Small intestine (tissue), 7 donors: Measurements from ENCODE around the gene RBM33. TPM values are rescaled to one million over a fixed set of nuclear protein-coding genes. Genes with fewer than 3 reads are reported as not detected.

Experiments
- DNase-seq, 2 donors: peaks; one replicate each; pipeline versions ENCODE4 v3.0.0 to v3.0.0-alpha.2; 2013
- FAIRE-seq: peaks from 2 replicates; lab custom pipeline; 2012; peaks lifted over from hg19 to GRCh38; lab: Jason Lieb, UNC
- H3K27ac ChIP-seq, 3 donors: one replicate each; pipeline ENCODE4 v1.5.1; 2013; ENCODE audit warnings: low read length in 2 of 3, mild to moderate bottlenecking in 2 of 3, control low read depth in 1 of 3, inconsistent platforms in 1 of 3, low read depth in 1 of 3, moderate library complexity in 1 of 3
- H3K27me3 ChIP-seq, 3 donors: one replicate each; pipeline ENCODE4 v1.6.1; 2013; ENCODE audit warnings: low read length in 3 of 3, inconsistent platforms in 1 of 3; ENCODE audit not compliant: control insufficient read depth in 3 of 3, insufficient read depth in 3 of 3
- H3K36me3 ChIP-seq, 3 donors: one replicate each; pipeline ENCODE4 v1.6.1; 2013; ENCODE audit warnings: low read length in 3 of 3, inconsistent platforms in 1 of 3, low read depth in 1 of 3, mild to moderate bottlenecking in 1 of 3, moderate library complexity in 1 of 3; ENCODE audit not compliant: control insufficient read depth in 3 of 3, insufficient read depth in 2 of 3
- H3K4me1 ChIP-seq, 3 donors: one replicate each; pipeline ENCODE4 v1.6.1; 2013; ENCODE audit warnings: low read length in 2 of 3, inconsistent platforms in 1 of 3, low read depth in 1 of 3, mild to moderate bottlenecking in 1 of 3, moderate library complexity in 1 of 3; ENCODE audit not compliant: control insufficient read depth in 3 of 3, insufficient read depth in 2 of 3
- H3K4me3 ChIP-seq, 3 donors: one replicate each; pipeline ENCODE4 v1.5.1; 2013; ENCODE audit warnings: low read length in 3 of 3, control low read depth in 1 of 3, inconsistent platforms in 1 of 3, low read depth in 1 of 3, mild to moderate bottlenecking in 1 of 3, moderate library complexity in 1 of 3
- H3K9me3 ChIP-seq, 2 donors: one replicate each; pipeline ENCODE4 v1.6.1; 2013; ENCODE audit warnings: low read depth in 1 of 2, low read length in 1 of 2; ENCODE audit not compliant: control insufficient read depth in 2 of 2, insufficient read depth in 1 of 2
- WGBS, 3 donors: extraction: QIAGEN DNeasy Blood & Tissue Kit; methylation state at CpG; one replicate each; pipeline ENCODE4 v1.1.7; 2013; 5-methylcytosine and 5-hydroxymethylcytosine counted together
- polyA plus RNA-seq, 4 donors: library from polyadenylated mRNA; stranded (reverse) in 3 of 4; unstranded in 1 of 4; fragments of 200-250 nt in 3 of 4; fragments of 120-200 nt in 1 of 4; gene quantifications; one replicate each; pipeline versions ENCODE4 v1.2.1 to v1.2.3, GENCODE V29; 2013
- donor health status: healthy with polysubstance abuse.
- donor health status: control.
- donor health status: control.
- donor health status: Bipolar disorder and iron deficiency.
- donor health status: healthy.

The RBM33 gene
- polyA plus RNA-seq, 4 donors: 7.8 to 39.7 (median 15.1) TPM

DNA sequence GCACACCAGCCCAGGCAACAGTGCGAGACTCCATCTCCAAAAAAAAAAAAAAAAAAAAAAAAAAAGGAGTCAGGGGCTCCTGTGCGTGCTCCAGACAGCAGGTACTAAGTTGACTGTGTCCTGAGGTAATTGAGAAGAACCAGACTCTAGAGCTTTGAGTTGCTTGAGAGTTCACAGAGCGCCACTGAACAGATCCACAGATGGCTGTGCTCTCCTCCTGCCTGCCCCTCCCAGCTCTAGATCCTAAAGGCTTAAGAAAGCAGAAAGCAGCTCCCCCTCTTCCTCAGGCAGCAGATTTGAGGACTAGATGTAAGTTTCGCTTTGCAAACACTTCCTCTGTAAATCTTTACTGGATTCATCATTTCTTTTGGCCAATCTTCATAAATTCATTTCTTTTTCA is 129.1 kb downstream of the RBM33 start:
- Histone ChIP-seq H3K4me3 (no peak overlapping the region), H3K27me3 (no peaks in the 10 kb centered on the region), H3K4me1 (no peaks in the 10 kb centered on the region), H3K9me3 (no peaks in the 10 kb centered on the region), H3K36me3 (peaks cover 20 to 66% (median 39%) of the 10 kb centered on the region in 3 donors), H3K27ac (no peak overlapping the region)
- WGBS, 3 donors: 93 to 98% (median 95%) methylated on average over 4 of the region's 4 CpGs
- DNase-seq: no peak
- no peak for FAIRE-seq

- H3K27me3 ChIP-seq: no peaks in the 10 kb centered on the region
- WGBS, 3 donors: 93 to 98% (median 96%) methylated on average over 14 of the region's 14 CpGs
- H3K4me3 ChIP-seq: no peak overlapping the region
- H3K4me1 ChIP-seq: no peaks in the 10 kb centered on the region
- H3K36me3 ChIP-seq: peaks cover 20 to 65% (median 40%) of the 10 kb centered on the region in 3 donors
- H3K27ac ChIP-seq: no peak overlapping the region
- H3K9me3 ChIP-seq: no peaks in the 10 kb centered on the region
- FAIRE-seq: no peak
- DNase-seq: no peak
Observed at GRCh38 chr7:155774947-155775346, 130.5 kb downstream of the RBM33 start.

DNA sequence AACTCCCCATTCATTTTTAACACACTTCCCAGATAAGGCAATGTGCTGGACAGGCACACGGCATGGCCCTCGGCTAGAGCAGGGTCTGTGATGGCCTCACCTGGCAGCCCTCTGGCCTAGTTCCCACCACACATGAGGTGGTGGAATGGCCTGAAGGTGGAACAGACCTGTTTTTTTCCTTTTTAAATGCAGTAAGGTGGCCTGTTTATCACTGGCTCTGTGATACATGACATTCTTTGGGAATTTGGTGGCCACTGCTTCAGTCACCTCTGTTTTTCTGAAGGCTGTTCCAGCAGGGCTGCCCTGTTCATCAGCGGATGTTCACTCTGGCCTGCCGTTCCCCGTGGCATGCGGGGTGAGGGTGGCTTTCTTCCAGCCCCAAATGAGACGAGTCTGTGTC is 131.2 kb downstream of the RBM33 start:
- no peaks in the 10 kb centered on the region for H3K9me3 ChIP-seq
- no peak overlapping the region for H3K27ac ChIP-seq
- H3K4me3 ChIP-seq: no peak overlapping the region
- peaks cover 16 to 68% (median 43%) of the 10 kb centered on the region in 3 donors for H3K36me3 ChIP-seq
- no peaks in the 10 kb centered on the region for H3K27me3 ChIP-seq
- FAIRE-seq (no peak), DNase-seq (no peak)
- no peaks in the 10 kb centered on the region for H3K4me1 ChIP-seq
- 94 to 97% (median 95%) methylated on average over 7 of the region's 7 CpGs for WGBS, 3 donors

- Histone ChIP-seq H3K4me1 (no peaks in the 10 kb centered on the region), H3K27me3 (no peaks in the 10 kb centered on the region), H3K27ac (no peak overlapping the region), H3K4me3 (no peak overlapping the region), H3K36me3 (peaks cover 15 to 72% (median 47%) of the 10 kb centered on the region in 3 donors), H3K9me3 (no peaks in the 10 kb centered on the region)
- no peak for DNase-seq
- WGBS, 3 donors: 92 to 97% (median 93%) methylated on average over 8 of the region's 8 CpGs
- FAIRE-seq: no peak
Observed at GRCh38 chr7:155776606-155777005, 132.1 kb downstream of the RBM33 start.

- H3K4me1 ChIP-seq: no peaks in the 10 kb centered on the region
- H3K4me3 ChIP-seq: no peak overlapping the region
- H3K9me3 ChIP-seq: no peaks in the 10 kb centered on the region
- no peak overlapping the region for H3K27ac ChIP-seq
- DNase-seq (no peak), FAIRE-seq (no peak)
- 61 to 86% (median 68%) methylated on average over 6 of the region's 6 CpGs for WGBS, 3 donors
- no peaks in the 10 kb centered on the region for H3K27me3 ChIP-seq
- H3K36me3 ChIP-seq: peaks cover 15 to 72% (median 49%) of the 10 kb centered on the region in 3 donors
Observed at GRCh38 chr7:155778349-155778748, 133.9 kb downstream of the RBM33 start.

- FAIRE-seq (no peak), DNase-seq (no peak)
- Histone ChIP-seq H3K27ac (no peak overlapping the region), H3K36me3 (peaks cover 8 to 66% (median 32%) of the 10 kb centered on the region in 3 donors), H3K9me3 (peaks cover 0 to 3% of the 10 kb centered on the region in 2 donors), H3K27me3 (no peaks in the 10 kb centered on the region), H3K4me1 (no peaks in the 10 kb centered on the region), H3K4me3 (no peak overlapping the region)
- WGBS, 3 donors: 96 to 99% (median 96%) methylated on average over 24 of the region's 24 CpGs
Observed at GRCh38 chr7:155780884-155781283, 136.4 kb downstream of the RBM33 start.

GRCh38 chr7:155781433-155781832 is 137.0 kb downstream of the RBM33 start:
- peaks cover 8 to 61% (median 28%) of the 10 kb centered on the region in 3 donors for H3K36me3 ChIP-seq
- H3K27me3 ChIP-seq: no peaks in the 10 kb centered on the region
- WGBS, 3 donors: 95 to 97% (median 97%) methylated on average over 20 of the region's 20 CpGs
- no peak overlapping the region for H3K4me3 ChIP-seq
- no peaks in the 10 kb centered on the region for H3K4me1 ChIP-seq
- FAIRE-seq (no peak), DNase-seq (no peak)
- no peak overlapping the region for H3K27ac ChIP-seq
- H3K9me3 ChIP-seq: peaks cover 0 to 3% of the 10 kb centered on the region in 2 donors

GRCh38 chr7:155782466-155782865 is 138.0 kb downstream of the RBM33 start:
- WGBS, 3 donors: 91 to 96% (median 93%) methylated on average over 10 of the region's 10 CpGs
- peaks cover 0 to 2% (median 0%) of the 10 kb centered on the region in 3 donors for H3K4me1 ChIP-seq
- no peak overlapping the region for H3K4me3 ChIP-seq
- H3K9me3 ChIP-seq: peaks cover 0 to 3% of the 10 kb centered on the region in 2 donors
- FAIRE-seq (no peak), DNase-seq (no peak)
- H3K36me3 ChIP-seq: peaks cover 8 to 54% (median 25%) of the 10 kb centered on the region in 3 donors
- H3K27ac ChIP-seq: no peak overlapping the region
- peaks cover 0 to 3% (median 0%) of the 10 kb centered on the region in 3 donors for H3K27me3 ChIP-seq

DNA sequence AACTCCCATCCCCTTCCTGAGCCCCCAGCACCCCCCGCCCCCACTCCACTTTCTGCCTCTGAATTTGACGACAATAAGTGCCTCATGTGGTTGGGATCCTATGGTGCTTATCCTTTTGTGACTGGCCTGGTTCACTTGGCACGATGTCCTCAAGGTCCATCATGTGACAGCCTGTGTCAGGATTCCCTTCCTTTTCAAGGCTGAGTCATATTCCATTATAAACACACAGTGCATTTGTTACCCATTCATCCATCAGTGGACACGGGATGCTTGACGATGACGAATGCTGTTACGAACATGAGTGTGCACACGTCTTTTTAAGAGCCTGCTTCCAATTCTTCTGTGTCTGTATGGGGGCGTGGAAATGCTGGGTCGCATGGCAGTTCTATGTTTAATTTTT is 141.1 kb downstream of the RBM33 start:
- Histone ChIP-seq H3K36me3 (peaks cover 3 to 35% (median 18%) of the 10 kb centered on the region in 3 donors), H3K4me3 (no peak overlapping the region), H3K27me3 (peaks cover 0 to 9% (median 0%) of the 10 kb centered on the region in 3 donors), H3K27ac (no peak overlapping the region), H3K9me3 (peaks cover 0 to 3% of the 10 kb centered on the region in 2 donors), H3K4me1 (peaks cover 0 to 2% (median 0%) of the 10 kb centered on the region in 3 donors)
- 92 to 94% (median 93%) methylated on average over 10 of the region's 10 CpGs for WGBS, 3 donors
- no peak for FAIRE-seq
- DNase-seq: no peak
